Kidney (tissue), 14 donors: ENCODE results near the gene RXRA. TPM values are rescaled to one million over a fixed set of nuclear protein-coding genes. Genes with fewer than 3 reads are reported as not detected.
A peak's percentile ranks its signal among the peaks of the same experiment; 100 is the strongest.

Source experiments
- DNase-seq, 5 donors: peaks; one replicate each; pipeline ENCODE4 v3.0.0-alpha.2; 2013 to 2020
- FAIRE-seq: peaks from 2 replicates; lab custom pipeline; 2012; peaks lifted over from hg19 to GRCh38; lab: Jason Lieb, UNC
- H3K27ac ChIP-seq, 2 donors: one replicate each; pipeline ENCODE4 v1.7.0; 2013; ENCODE audit warnings: low read depth in 2 of 2, low read length in 2 of 2, inconsistent platforms in 1 of 2
- H3K27me3 ChIP-seq: one replicate; pipeline ENCODE4 v1.7.1; 2013; ENCODE audit warnings: low read length, inconsistent platforms; ENCODE audit not compliant: control insufficient read depth, insufficient read depth
- H3K36me3 ChIP-seq, 3 donors: one replicate each; pipeline versions ENCODE4 v1.7.0 to v1.7.1; 2013; ENCODE audit warnings: low read length in 3 of 3, control low read depth in 1 of 3, inconsistent platforms in 1 of 3; ENCODE audit not compliant: insufficient read depth in 3 of 3, control insufficient read depth in 2 of 3
- H3K4me1 ChIP-seq, 3 donors: one replicate each; pipeline versions ENCODE4 v1.7.0 to v1.7.1; 2013; ENCODE audit warnings: low read length in 3 of 3, inconsistent platforms in 1 of 3, low read depth in 1 of 3; ENCODE audit not compliant: control insufficient read depth in 2 of 3, insufficient read depth in 2 of 3
- H3K4me3 ChIP-seq, 3 donors: one replicate each; pipeline versions ENCODE4 v1.7.0 to v1.8.1; 2013; ENCODE audit warnings: low read length in 3 of 3, control low read depth in 1 of 3, inconsistent platforms in 1 of 3
- H3K9ac ChIP-seq, 3 donors: one replicate each; pipeline versions ENCODE4 v1.7.0 to v1.7.1; 2013; ENCODE audit warnings: low read length in 3 of 3, control low read depth in 1 of 3, inconsistent platforms in 1 of 3
- H3K9me3 ChIP-seq, 3 donors: one replicate each; pipeline versions ENCODE4 v1.7.0 to v1.7.1; 2013; ENCODE audit warnings: low read length in 3 of 3, control low read depth in 1 of 3, inconsistent platforms in 1 of 3; ENCODE audit not compliant: control insufficient read depth in 2 of 3, insufficient read depth in 1 of 3
- CTCF ChIP-seq: IDR thresholded peaks from 3 replicates; pipeline ENCODE4 v1.5.1; 2012; ENCODE audit warnings: mild to moderate bottlenecking, moderate library complexity, borderline replicate concordance; ENCODE audit not compliant: insufficient read depth; ENCODE audit errors: extremely low read depth
- intact Hi-C: fragments of 100-400 bp; cut with DNase I; formaldehyde crosslinking; loops from one replicate; pipeline ENCODE4 v1.11.1; 2022
- microRNA-seq: library from miRNA; unstranded; fragments of <30 nt; microRNA quantifications from one replicate; pipeline ENCODE4 v1.2.0, GENCODE V29; 2020
- polyA plus RNA-seq: library from polyadenylated mRNA; stranded (reverse); fragments of 350-450 nt; fragmentation: Illumina TruSeq; extraction: RNeasy Lipid Tissue Mini Kit (QIAGEN cat#74804); gene quantifications from one replicate; pipeline ENCODE4 v1.2.3, GENCODE V29; 2014; ENCODE audit warnings: low read depth, low replicate concordance; ENCODE audit not compliant: insufficient read depth
- total RNA-seq: library from RNA; stranded (reverse); fragmentation: NEBNext Ultra II Directional; extraction: Animal tissue kit (Norgen Biotek cat#: 25700); gene quantifications from one replicate; pipeline ENCODE4 v1.2.1, GENCODE V29; 2021
- donor health status: control.
- donor health status: control.
- donor health status: control.
- donor health status: control.
- donor health status: control.
- donor health status: DM: yes; HTN: yes; CAD: no.
- donor health status: Normal renal cell carcinoma (clear cell type).

The RXRA gene
- total and polyA plus RNA-seq, 2 donors from 2014 or later = 24.0 to 49.5 TPM

DNA sequence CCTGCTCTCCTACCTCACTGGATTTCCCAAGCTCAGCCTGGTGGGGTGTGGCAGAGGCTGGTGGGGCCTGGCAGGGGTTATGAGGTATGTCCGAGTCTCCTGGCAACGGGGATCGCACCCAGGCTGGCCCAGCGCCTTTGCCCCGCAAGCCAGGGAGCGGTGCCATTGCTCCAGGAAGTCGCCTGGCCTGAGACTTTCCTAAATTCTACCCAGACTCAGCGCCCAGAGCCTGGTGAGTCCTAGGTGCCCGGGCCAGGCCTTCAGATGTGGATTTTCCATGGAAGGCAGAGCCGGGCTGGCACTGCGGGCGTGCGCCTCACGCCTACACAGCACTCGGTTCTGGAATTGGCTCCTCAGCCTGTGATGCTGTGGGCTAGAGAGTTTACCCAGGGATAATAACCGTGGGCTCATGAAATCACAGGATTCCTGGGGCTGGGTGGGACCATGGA, 159.9 kb downstream of the RXRA start:
- Histone ChIP-seq H3K4me1 (no peaks in the 10 kb centered on the region), H3K9ac (no peak overlapping the region), H3K9me3 (no peaks in the 10 kb centered on the region), H3K36me3 (no peaks in the 10 kb centered on the region), H3K27me3 (no peaks in the 10 kb centered on the region), H3K27ac (no peak overlapping the region), H3K4me3 (no peak overlapping the region)
- TF ChIP-seq CTCF = no peak
- peak in 2 of 5 donors; percentile 18 to 47 for DNase-seq
- no peak for FAIRE-seq
- intact Hi-C loops = no loop called here

DNA sequence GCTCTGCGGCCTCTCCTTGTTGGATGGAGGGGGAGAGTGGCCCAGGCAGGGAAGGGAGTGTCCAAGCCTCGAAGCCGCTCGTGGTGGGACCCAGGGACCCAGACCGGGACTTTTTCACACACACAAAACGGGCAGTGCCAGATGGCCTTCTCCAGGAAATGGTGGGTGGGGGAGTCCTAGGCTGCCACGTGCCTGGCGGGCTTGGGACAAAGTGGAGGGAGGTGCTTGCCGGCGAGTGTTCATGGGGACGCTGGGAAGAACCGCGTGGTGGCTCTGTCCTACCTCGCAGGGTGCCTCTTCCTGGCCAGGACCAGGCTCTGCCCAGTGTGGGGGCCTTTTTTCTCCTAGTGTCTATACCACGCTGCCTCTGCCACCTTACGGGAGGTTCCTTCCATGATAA, 160.3 kb downstream of the RXRA start:
- Histone ChIP-seq H3K4me1 (no peaks in the 10 kb centered on the region), H3K27ac (no peak overlapping the region), H3K4me3 (no peak overlapping the region), H3K9me3 (no peaks in the 10 kb centered on the region), H3K27me3 (no peaks in the 10 kb centered on the region), H3K36me3 (no peaks in the 10 kb centered on the region), H3K9ac (no peak overlapping the region)
- DNase-seq (peak in 2 of 5 donors; percentile 23 to 56), FAIRE-seq (no peak)
- intact Hi-C loops = no loop called here
- no peak for TF ChIP-seq CTCF

Small RNAs within 50 kb of the gene (microRNA-seq; reads per million reads assigned to microRNA genes)
- not detected for gene MIR4669

Other genes starting within 250 kb of the RXRA start
- 25.4 TPM for gene WDR5, start 190.4 kb upstream of the RXRA start, total RNA-seq
- 18.8 TPM for gene WDR5, start 190.4 kb upstream of the RXRA start, polyA plus RNA-seq
- gene RNU6ATAC, start 161.9 kb upstream of the RXRA start, total RNA-seq = 232 TPM
- not detected for gene RNU6ATAC, start 161.9 kb upstream of the RXRA start, polyA plus RNA-seq